ENCODE results near the gene RDH13.
"Not testable (repeated sequence)": the region's sequence is repeated elsewhere in the genome, so short reads cannot be mapped to it uniquely, and the experiment has no call there.

GRCh38 chr19:55107252-55107651 lies 44.3 kb upstream of the RDH13 start:
- TF ChIP-seq CTCF (IDR thresholded peaks at IDR 0.05; ENCODE audit: insufficient read depth, low read length); POLR2AphosphoS5 (IDR thresholded peaks at IDR 0.05; ENCODE audit: low read depth); REST (IDR thresholded peaks at IDR 0.05; ENCODE audit: insufficient replicate concordance, low read depth); GABPA (IDR thresholded peaks at IDR 0.05; ENCODE audit: low read depth); SPI1 (IDR thresholded peaks at IDR 0.05; ENCODE audit: borderline replicate concordance, low read depth): not testable (repeated sequence)

All from HL-60 (cell line).